K562 (cell line): Measurements from ENCODE around the gene PTPRM. TPM values are rescaled to one million over a fixed set of nuclear protein-coding genes. Genes with fewer than 3 reads are reported as not detected.

Experiments
- ATAC-seq: fragments of 200-7000 bp; cut with Tn5 transposase; 3 replicates; pipeline ENCODE4 v1.9.1; 2020; ENCODE audit warnings: moderate library complexity
- BruUV-seq: library from RNA; stranded (reverse); fragments of 400-500 nt; replicated peaks from 2 replicates; lab custom pipeline; 2021; lab: Mats Ljungman, UMichigan
- CTCF ChIA-PET: fragments of 300-600 bp; formaldehyde crosslinking; extraction: SDS; loops from one replicate; lab custom pipeline; 2021; ENCODE audit warnings: low intra/inter-chr PET ratio; lab: Yijun Ruan, JAX
- POLR2A ChIA-PET: fragments of 300-600, 350-650 bp; sonication (Branson Sonifier 250); formaldehyde crosslinking; extraction: SDS; loops from one replicate; lab custom pipeline; 2021; ENCODE audit warnings: antibody characterized with exemption, inconsistent platforms; lab: Yijun Ruan, JAX
- DNase-seq, 4 experiments: peaks; one replicate each; pipeline versions ENCODE4 v3.0.0 to v3.0.0-alpha.2; 2011 to 2018; ENCODE audit warnings: low spot score in 3 of 4, mixed read lengths in 3 of 4; ENCODE audit errors: extremely low read depth in 1 of 4
- FAIRE-seq: peaks from 2 replicates; lab custom pipeline; 2011; peaks lifted over from hg19 to GRCh38; lab: Jason Lieb, UNC
- H2AFZ ChIP-seq: 2 replicates; pipeline ENCODE4 v1.6.0; 2011; ENCODE audit warnings: low read depth, low read length, control low read depth, inconsistent platforms
- H3K27ac ChIP-seq: fragments of 200-600 bp; 3 replicates; pipeline ENCODE4 v1.8.0; 2011; ENCODE audit warnings: low read depth, mild to moderate bottlenecking, control low read depth, inconsistent platforms, low read length, moderate library complexity, mixed read lengths; ENCODE audit errors: extremely low read depth
- H3K27me3 ChIP-seq, 2 experiments: fragments of 300-600 bp in 1 of 2; 2 replicates in 1 of 2; 3 replicates in 1 of 2; pipeline versions ENCODE4 v1.6.0 to v1.8.0; 2011; ENCODE audit warnings: inconsistent platforms in 2 of 2, low read length in 2 of 2, mild to moderate bottlenecking in 1 of 2, mixed read lengths in 1 of 2, moderate library complexity in 1 of 2; ENCODE audit not compliant: control insufficient read depth in 2 of 2, insufficient read depth in 2 of 2
- H3K36me3 ChIP-seq: fragments of 300-600 bp; 3 replicates; pipeline ENCODE4 v1.8.0; 2011; ENCODE audit warnings: mild to moderate bottlenecking, low read length, inconsistent platforms; ENCODE audit not compliant: control insufficient read depth, insufficient read depth
- H3K4me1 ChIP-seq, 2 experiments: fragments of 200-600 bp in 1 of 2; replicated peaks in 1 of 2; 2 replicates in 1 of 2; 3 replicates in 1 of 2; pipeline versions ENCODE4 v1.5.1 to v1.8.0; 2011; ENCODE audit warnings: inconsistent platforms in 2 of 2, low read length in 2 of 2, mild to moderate bottlenecking in 1 of 2, mixed read lengths in 1 of 2, moderate library complexity in 1 of 2; ENCODE audit not compliant: control insufficient read depth in 2 of 2, insufficient read depth in 2 of 2
- H3K4me2 ChIP-seq: 2 replicates; pipeline ENCODE4 v1.6.1; 2011; ENCODE audit warnings: low read length, control low read depth, inconsistent platforms, mixed read lengths; ENCODE audit not compliant: insufficient read depth
- H3K4me3 ChIP-seq: fragments of 200-600 bp; sonication (generic), shearing (Covaris generic); 2 replicates; pipeline ENCODE4 v1.5.1; 2016; ENCODE audit warnings: control low read depth, inconsistent platforms
- H3K79me2 ChIP-seq: fragments of 200-600 bp; 3 replicates; pipeline ENCODE4 v1.8.0; 2011; ENCODE audit warnings: low read length, inconsistent platforms; ENCODE audit not compliant: control insufficient read depth, insufficient read depth
- H3K9ac ChIP-seq, 2 experiments: 2 replicates each; pipeline versions ENCODE4 v1.6.0 to v1.6.1; 2011; ENCODE audit warnings: low read depth in 2 of 2, low read length in 2 of 2, control low read depth in 1 of 2, inconsistent platforms in 1 of 2, mild to moderate bottlenecking in 1 of 2, mixed read lengths in 1 of 2; ENCODE audit not compliant: insufficient read depth in 1 of 2
- H3K9me1 ChIP-seq: one replicate; pipeline ENCODE4 v1.6.0; 2011; ENCODE audit warnings: inconsistent platforms, mild to moderate bottlenecking, low read length, moderate library complexity; ENCODE audit not compliant: control insufficient read depth, insufficient read depth
- H3K9me3 ChIP-seq: replicated peaks from 2 replicates; pipeline ENCODE4 v1.5.1; 2011; ENCODE audit warnings: low read depth, low read length, inconsistent platforms; ENCODE audit not compliant: control insufficient read depth, insufficient read depth
- H4K20me1 ChIP-seq: replicated peaks from 2 replicates; pipeline ENCODE4 v1.6.1; 2011; ENCODE audit warnings: low read length, inconsistent platforms, mixed read lengths; ENCODE audit not compliant: control insufficient read depth, insufficient read depth
- ETS2 ChIP-seq: IDR thresholded peaks from 2 replicates; pipeline ENCODE4 v1.6.1; 2016; ENCODE audit warnings: borderline replicate concordance, missing genetic modification characterization, mild to moderate bottlenecking, moderate library complexity, missing compliant biosample characterization; ENCODE audit not compliant: poor library complexity, severe bottlenecking
- ETV1 ChIP-seq: fragments of 450-650 bp; conservative IDR thresholded peaks from 2 replicates; pipeline ENCODE4 v1.6.1; 2016; ENCODE audit warnings: missing genetic modification characterization, control low read depth, low read depth, missing compliant biosample characterization
- MAX ChIP-seq: sonication (generic); formaldehyde crosslinking; IDR thresholded peaks from 2 replicates; pipeline ENCODE4 v1.9.0; 2022; ENCODE audit warnings: mild to moderate bottlenecking, missing genetic modification reagents
- MBD2 ChIP-seq: sonication (generic); IDR thresholded peaks from 2 replicates; pipeline ENCODE4 v1.6.1; 2016; ENCODE audit warnings: low read depth, borderline replicate concordance
- NRF1 ChIP-seq, 2 experiments: fragments of 450-650 bp; IDR thresholded peaks in 1 of 2; conservative IDR thresholded peaks in 1 of 2; 2 replicates each; pipeline ENCODE4 v1.6.1; 2014; ENCODE audit warnings: mild to moderate bottlenecking in 2 of 2
- PTTG1 ChIP-seq: fragments of 450-650 bp; IDR thresholded peaks from 2 replicates; pipeline ENCODE4 v1.6.1; 2016; ENCODE audit warnings: low read depth, mild to moderate bottlenecking, missing genetic modification characterization, missing compliant biosample characterization
- RAD21 ChIP-seq, 2 experiments: fragments of 250-450 bp in 1 of 2; fragments of 450-650 bp in 1 of 2; sonication (Bioruptor Pico) in 1 of 2; formaldehyde crosslinking in 1 of 2; IDR thresholded peaks in 1 of 2; conservative IDR thresholded peaks in 1 of 2; 2 replicates each; pipeline versions ENCODE4 v1.4.0 to v1.8.0; 2020 to 2022; ENCODE audit warnings: mild to moderate bottlenecking in 2 of 2, moderate library complexity in 1 of 2
- RB1 ChIP-seq: fragments of 450-650 bp; IDR thresholded peaks from 2 replicates; pipeline ENCODE4 v1.6.1; 2017; ENCODE audit warnings: low read depth, mild to moderate bottlenecking
- ZBED1 ChIP-seq: IDR thresholded peaks from 2 replicates; pipeline ENCODE4 v1.6.1; 2014
- ZNF668 ChIP-seq: fragments of 250-450 bp; sonication (Bioruptor Pico); IDR thresholded peaks from 2 replicates; pipeline ENCODE4 v1.8.0; 2022; ENCODE audit warnings: mild to moderate bottlenecking, inconsistent platforms
- WGBS: fragments of 100-300 bp; shearing (Covaris generic); methylation state at CpG from one replicate; pipeline ENCODE4 v1.1.6; 2016; ENCODE audit warnings: low coverage, mixed read lengths; ENCODE audit not compliant: insufficient coverage; ENCODE audit errors: missing lambda C conversion rate; 5-methylcytosine and 5-hydroxymethylcytosine counted together
- in situ Hi-C: fragments of 300-500 bp; cut with MboI; formaldehyde crosslinking; loops from 4 replicates; pipeline ENCODE4 v1.15.0; 2018; ENCODE audit warnings: inconsistent platforms, mixed read lengths
- intact Hi-C: fragments of 100-400 bp; cut with micrococcal nuclease; formaldehyde crosslinking; loops from 2 replicates; pipeline ENCODE4 v1.14.2; 2022
- polyA plus RNA-seq, 8 experiments: library from polyadenylated mRNA; depleted of rRNA in 4 of 8; stranded (reverse) in 5 of 8; unstranded in 3 of 8; fragments of >200 nt; fragmentation: Nextera tagmentation in 2 of 8; fragmentation: Illumina TruSeq in 1 of 8; extraction: Ambion mirVana in 2 of 8; extraction: Trizol in 1 of 8; gene quantifications; 2 replicates each; pipeline versions ENCODE4 v1.2.1 to v1.2.3, GENCODE V29; 2011 to 2014; ENCODE audit warnings: inconsistent platforms in 1 of 8, missing spikeins in 1 of 8
- total RNA-seq, 7 experiments: library from RNA; depleted of rRNA in 6 of 7; stranded (reverse); fragments of >200 nt in 6 of 7; fragmentation: Illumina TruSeq in 2 of 7; extraction: Trizol in 2 of 7; gene quantifications; 2 replicates each; pipeline versions ENCODE4 v1.2.1 to v1.2.3, GENCODE V29; 2011 to 2021; ENCODE audit warnings: low replicate concordance in 1 of 7

Gene PTPRM
- total and polyA plus RNA-seq, 9 of the 15 experiments (the other 6 are each of a cell fraction or from before 2014, with no cell fraction given) = 0.03 to 0.16 (median 0.08) TPM; not detected in 3

GRCh38 chr18:8052237-8052701, 485.2 kb downstream of the PTPRM start:
- Histone ChIP-seq H3K4me1 (no peaks in the 10 kb centered on the region), H3K9me1 (no peaks in the 10 kb centered on the region), H2AFZ (no peak overlapping the region), H3K27me3 (no peaks in the 10 kb centered on the region), H3K79me2 (no peaks in the 10 kb centered on the region), H4K20me1 (no peaks in the 10 kb centered on the region), H3K36me3 (no peaks in the 10 kb centered on the region), H3K27ac (no peak overlapping the region), H3K4me2 (no peak overlapping the region), H3K9me3 (no peaks in the 10 kb centered on the region), H3K4me3 (no peak overlapping the region), H3K9ac (no peak overlapping the region)
- no peak for FAIRE-seq
- no peak for ATAC-seq
- BruUV-seq = no TSS peak
- TF ChIP-seq RB1 (no peak), RAD21 (CRISPR knock-in tag; conservative IDR thresholded peaks at IDR 0.05 in 1 of 2, IDR thresholded peaks at IDR 0.05 in 1 of 2) (0 out of 4 replicates have a peak, but pooled peaks of 1 of the 2 experiments have one; percentile 5)
- WGBS = 0% methylated on average over 2 of the region's 2 CpGs
- CTCF ChIA-PET = no interaction called here
- no peak for DNase-seq
- POLR2A ChIA-PET = no interaction called here
- in situ Hi-C loops = no loop called here
- intact Hi-C loops = no loop called here

GRCh38 chr18:8056723-8057122, 489.6 kb downstream of the PTPRM start:
- FAIRE-seq (no peak), ATAC-seq (no peak), DNase-seq (no peak)
- no peaks in the 10 kb centered on the region for H3K27me3 ChIP-seq
- no peak overlapping the region for H2AFZ ChIP-seq
- in situ Hi-C loops (no loop called here), intact Hi-C loops (no loop called here)
- H3K79me2 ChIP-seq = no peaks in the 10 kb centered on the region
- no peaks in the 10 kb centered on the region for H3K4me1 ChIP-seq
- no peaks in the 10 kb centered on the region for H3K9me3 ChIP-seq
- H3K9ac ChIP-seq = no peak overlapping the region
- no peak overlapping the region for H3K4me2 ChIP-seq
- ChIA-PET CTCF (no interaction called here), POLR2A (no interaction called here)
- H3K36me3 ChIP-seq = no peaks in the 10 kb centered on the region
- WGBS = 0% methylated on average over 1 of the region's 1 CpG
- no TSS peak for BruUV-seq
- no peaks in the 10 kb centered on the region for H4K20me1 ChIP-seq
- no peaks in the 10 kb centered on the region for H3K9me1 ChIP-seq
- no peak for TF ChIP-seq ZBED1
- no peak for TF ChIP-seq ETS2 (tag)
- TF ChIP-seq ETV1 (tag) = no peak
- no peak for TF ChIP-seq PTTG1 (tag)
- TF ChIP-seq ZNF668 (CRISPR knock-in tag) = no peak
- TF ChIP-seq MAX (CRISPR knock-in tag) = no peak
- no peak for TF ChIP-seq NRF1 (conservative IDR thresholded peaks at IDR 0.05 in 1 of 2, IDR thresholded peaks at IDR 0.05 in 1 of 2)
- no peak for TF ChIP-seq MBD2
- H3K4me3 ChIP-seq = no peak overlapping the region
- no peak overlapping the region for H3K27ac ChIP-seq
